ENCODE measurements around the gene TMEM125. TPM values are rescaled to one million over a fixed set of nuclear protein-coding genes. Genes with fewer than 3 reads are reported as not detected.

TMEM125 gene
- total RNA-seq, 1 donor from 2014 or later, result not detected

- intact Hi-C loops (cut with micrococcal nuclease), result no loop called here
These were observed 23.1 kb upstream of the TMEM125 start for GRCh38 chr1:43246466-43247213.

- intact Hi-C loops (cut with micrococcal nuclease), result no loop called here
These were observed 22.4 kb upstream of the TMEM125 start for GRCh38 chr1:43247256-43247921.

GRCh38 chr1:43250351-43250761, 19.4 kb upstream of the TMEM125 start:
- intact Hi-C loops (cut with micrococcal nuclease), result no loop called here

GRCh38 chr1:43251024-43251423, 18.8 kb upstream of the TMEM125 start:
- intact Hi-C loops (cut with micrococcal nuclease), result no loop called here

- intact Hi-C loops (cut with micrococcal nuclease), result no loop called here
These were observed 17.6 kb upstream of the TMEM125 start for GRCh38 chr1:43252225-43252624.

GRCh38 chr1:43253173-43253572, 16.6 kb upstream of the TMEM125 start:
- intact Hi-C loops (cut with micrococcal nuclease), result no loop called here

- intact Hi-C loops (cut with micrococcal nuclease), result no loop called here
These were observed 15.9 kb upstream of the TMEM125 start for GRCh38 chr1:43253876-43254275.

- intact Hi-C loops (cut with micrococcal nuclease), result no loop called here
These were observed 14.2 kb upstream of the TMEM125 start for GRCh38 chr1:43255438-43256210.

- intact Hi-C loops (cut with micrococcal nuclease), result no loop called here
These were observed 12.9 kb upstream of the TMEM125 start for GRCh38 chr1:43256675-43257570.

GRCh38 chr1:43258370-43258769, 11.4 kb upstream of the TMEM125 start:
- intact Hi-C loops (cut with micrococcal nuclease), result no loop called here

- intact Hi-C loops (cut with micrococcal nuclease), result no loop called here
These were observed 4.4 kb upstream of the TMEM125 start for GRCh38 chr1:43265431-43265830.

GRCh38 chr1:43266881-43267280, 2.9 kb upstream of the TMEM125 start:
- intact Hi-C loops (cut with micrococcal nuclease), result no loop called here

- intact Hi-C loops (cut with micrococcal nuclease), result no loop called here
These were observed 2.4 kb upstream of the TMEM125 start for GRCh38 chr1:43267291-43267805.

GRCh38 chr1:43267818-43268425, 1.9 kb upstream of the TMEM125 start:
- intact Hi-C loops (cut with micrococcal nuclease), result no loop called here

- intact Hi-C loops (cut with micrococcal nuclease), result no loop called here
These were observed 775 bp downstream of the TMEM125 start for GRCh38 chr1:43270421-43271095.

- intact Hi-C loops (cut with micrococcal nuclease), result no loop called here
These were observed 1.7 kb downstream of the TMEM125 start for GRCh38 chr1:43271186-43272118.

GRCh38 chr1:43272161-43272560, 2.4 kb downstream of the TMEM125 start:
- intact Hi-C loops (cut with micrococcal nuclease), result no loop called here
